ENCODE data around the gene VTN.

The VTN gene

GRCh38 chr17:28404007-28404406 is 33.9 kb upstream of the VTN start:
- no peak overlapping the region; the same call in 1 of the 2 replicates for H3K27ac ChIP-seq
- TF ChIP-seq CTCF (conservative IDR thresholded peaks at IDR 0.05; ENCODE audit: low read depth), result no peak
- POLR2A ChIA-PET (ENCODE audit: low non-redundant PET), result no interaction called here
- DNase-seq (ENCODE audit: low spot score), result no peak
- CTCF ChIA-PET, result interaction anchor here (0.6 kb wide), 1 partner anchor 33 kb away, joined by 3 read pairs; no protein-coding TSS in a partner anchor

GRCh38 chr17:28402844-28403243 is 32.7 kb upstream of the VTN start:
- CTCF ChIA-PET, result no interaction called here
- no peak overlapping the region for H3K27ac ChIP-seq
- no peak for DNase-seq (ENCODE audit: low spot score)
- no peak for TF ChIP-seq CTCF (conservative IDR thresholded peaks at IDR 0.05; ENCODE audit: low read depth)
- POLR2A ChIA-PET (ENCODE audit: low non-redundant PET), result no interaction called here

- ChIA-PET CTCF (no interaction called here), POLR2A (ENCODE audit: low non-redundant PET) (no interaction called here)
- no peak overlapping the region for H3K27ac ChIP-seq
- TF ChIP-seq CTCF (conservative IDR thresholded peaks at IDR 0.05; ENCODE audit: low read depth), result no peak
- DNase-seq (ENCODE audit: low spot score), result no peak
These were observed 32.1 kb upstream of the VTN start for GRCh38 chr17:28402224-28402630.

GRCh38 chr17:28399808-28400207 is 29.7 kb upstream of the VTN start:
- ChIA-PET POLR2A (ENCODE audit: low non-redundant PET) (no interaction called here), CTCF (interaction anchor here (0.6 kb wide), 1 partner anchor 346 kb away, joined by 3 read pairs; no protein-coding TSS in a partner anchor)
- TF ChIP-seq CTCF (conservative IDR thresholded peaks at IDR 0.05; ENCODE audit: low read depth), result no peak
- no peak for DNase-seq (ENCODE audit: low spot score)
- 0 out of 2 replicates have a peak overlapping the region, but pooled peaks have one; percentile 31 for H3K27ac ChIP-seq

- CTCF ChIA-PET, result no interaction called here
These were observed 28.3 kb upstream of the VTN start for GRCh38 chr17:28398280-28398981.

GRCh38 chr17:28397687-28398279 is 27.7 kb upstream of the VTN start:
- POLR2A ChIA-PET (ENCODE audit: low non-redundant PET), result no interaction called here

More at GRCh38 chr17:28398280-28398981, 28.3 kb upstream of the VTN start:
- TF ChIP-seq CTCF (conservative IDR thresholded peaks at IDR 0.05; ENCODE audit: low read depth), result no peak
- no peak for DNase-seq (ENCODE audit: low spot score)
- peak overlapping the region; percentile 31 for H3K27ac ChIP-seq
- POLR2A ChIA-PET (ENCODE audit: low non-redundant PET), result no interaction called here

More at GRCh38 chr17:28397687-28398279, 27.7 kb upstream of the VTN start:
- peak overlapping the region; percentile 31 for H3K27ac ChIP-seq
- no peak for TF ChIP-seq CTCF (conservative IDR thresholded peaks at IDR 0.05; ENCODE audit: low read depth)
- CTCF ChIA-PET, result no interaction called here
- DNase-seq (ENCODE audit: low spot score), result no peak
